RCC 7860 (cell line): ENCODE results near the gene ZNF503.
"Not testable (repeated sequence)": the region's sequence is repeated elsewhere in the genome, so short reads cannot be mapped to it uniquely, and the experiment has no call there.

Source experiments
- DNase-seq: peaks from one replicate; pipeline ENCODE4 v3.0.0-alpha.2; 2015; ENCODE audit warnings: low spot score
- FAIRE-seq: peaks from 2 replicates; lab custom pipeline; 2012; peaks lifted over from hg19 to GRCh38; lab: Jason Lieb, UNC

ZNF503 gene

DNA sequence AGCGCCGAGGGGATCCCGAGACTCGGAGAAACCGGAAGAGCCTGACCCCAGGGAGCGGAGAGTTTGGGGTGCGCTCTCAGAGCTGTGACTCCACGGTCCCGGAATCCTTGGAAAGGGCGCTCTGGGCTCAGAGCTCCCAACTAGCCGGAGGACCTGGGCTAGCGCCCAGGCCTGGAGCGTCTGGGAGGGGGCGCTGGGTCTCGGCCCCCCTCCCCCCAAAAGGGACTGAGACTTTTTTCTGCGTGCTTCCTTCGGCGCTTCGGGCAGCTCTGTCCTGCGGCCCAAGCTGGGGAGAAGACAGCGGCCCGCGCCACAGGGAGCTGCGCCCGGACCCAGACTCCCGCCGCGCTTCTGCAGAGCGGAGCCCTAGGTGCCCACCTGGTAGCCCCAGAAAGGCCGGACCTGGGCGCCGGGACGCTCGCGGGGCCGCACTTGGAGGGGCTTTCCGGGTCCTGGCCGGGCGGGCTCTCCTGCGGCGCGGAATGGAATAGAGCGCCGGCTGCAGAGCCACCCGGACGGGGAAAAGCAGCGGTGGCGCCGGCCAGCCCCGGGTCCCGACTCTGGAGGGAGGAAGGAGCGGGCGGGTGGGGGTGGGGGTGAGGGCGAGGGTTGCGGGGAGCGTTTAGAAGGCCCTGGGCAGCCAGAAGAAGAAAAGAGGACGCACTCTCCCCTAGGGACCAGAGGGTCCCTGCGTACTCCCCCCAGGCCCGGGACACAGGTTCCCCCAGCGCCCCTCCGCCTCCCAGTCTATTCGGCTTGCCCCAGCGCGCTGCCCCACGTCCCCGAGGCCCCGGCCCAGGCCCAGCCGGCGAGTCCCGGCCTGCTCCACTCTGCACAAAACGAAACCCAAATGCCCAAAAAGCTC lies 4.7 kb downstream of the ZNF503 start:
- no peak for DNase-seq
- no peak for FAIRE-seq

DNA sequence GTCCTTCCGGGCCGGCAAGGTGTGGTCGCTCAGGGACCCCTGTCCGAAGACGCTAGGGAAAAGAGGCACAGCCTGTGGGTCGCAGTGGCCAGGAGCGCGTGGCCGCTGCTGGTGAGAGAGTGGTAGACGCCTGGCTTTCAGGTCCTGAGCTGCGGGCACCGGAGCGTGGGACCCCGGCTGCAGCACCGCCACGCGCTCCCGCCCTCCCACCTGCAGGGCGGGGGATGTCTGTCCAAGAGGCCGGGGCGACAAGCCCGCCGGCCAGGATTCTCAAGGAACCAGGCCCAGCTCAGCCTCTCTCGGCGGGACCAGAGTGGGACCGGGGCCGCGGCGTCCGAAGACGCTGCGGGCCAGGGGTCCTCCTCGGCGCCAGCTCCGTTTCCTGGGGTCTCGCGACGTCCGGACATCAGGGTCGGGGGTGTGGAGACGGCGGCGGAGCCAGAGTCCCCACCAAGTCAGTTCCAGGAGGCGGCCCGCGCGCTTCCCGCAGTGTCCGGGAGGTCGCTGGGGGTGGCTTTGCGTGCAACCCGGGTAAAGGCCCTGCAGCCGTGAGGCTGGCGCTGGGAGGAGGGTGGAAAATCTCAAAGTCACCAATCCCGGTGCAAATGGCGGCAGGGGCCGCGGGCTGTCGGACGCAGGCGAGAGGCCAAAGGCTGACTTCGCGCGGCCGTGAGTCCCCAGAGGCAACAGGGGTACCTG lies 5.5 kb downstream of the ZNF503 start:
- DNase-seq: no peak

DNA sequence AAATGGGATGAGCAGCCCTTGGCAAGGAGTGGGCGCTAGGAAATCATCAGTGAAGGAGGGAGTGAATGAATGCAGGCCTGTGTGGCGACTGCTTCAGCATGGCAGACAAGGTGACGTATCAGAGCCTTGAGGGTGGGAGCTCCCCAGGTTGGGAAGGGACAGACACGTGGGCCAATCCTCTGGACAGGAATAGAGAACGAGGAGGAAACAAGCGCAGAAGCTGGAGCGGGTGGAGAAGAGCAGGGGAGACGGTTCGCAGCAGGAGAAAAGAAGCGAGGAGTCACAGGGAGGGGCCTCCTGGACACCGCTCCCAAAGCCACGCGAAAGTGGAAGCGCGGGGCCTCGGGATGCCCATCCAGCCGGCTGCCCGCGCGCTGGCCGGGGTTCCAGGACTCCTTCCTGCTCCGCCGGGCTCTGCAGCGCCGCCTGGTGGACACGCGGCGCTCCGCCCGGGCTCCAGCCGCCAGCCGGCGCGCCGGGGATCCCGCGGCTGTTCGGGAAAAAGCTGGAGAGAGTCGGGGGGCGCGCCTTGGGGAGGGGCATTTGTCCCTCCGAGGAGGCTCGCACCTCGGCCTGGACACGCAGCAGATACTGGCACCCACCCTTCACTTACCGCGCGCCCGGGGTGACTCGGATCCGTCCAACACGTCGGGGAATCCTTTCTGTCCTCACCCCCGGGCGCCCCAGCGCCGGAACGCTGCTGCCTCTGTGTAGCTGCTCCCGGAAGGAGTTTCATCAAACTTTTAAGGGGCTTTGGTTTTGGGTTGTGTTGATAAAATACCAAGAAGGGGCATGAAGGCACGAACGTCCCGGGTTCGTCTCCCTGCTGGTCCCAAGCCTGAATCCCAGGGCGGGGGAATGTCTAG lies 6.3 kb downstream of the ZNF503 start:
- DNase-seq: no peak
- no peak for FAIRE-seq

More for the DNA sequence above, 5.5 kb downstream of the ZNF503 start:
- FAIRE-seq: no peak

DNA sequence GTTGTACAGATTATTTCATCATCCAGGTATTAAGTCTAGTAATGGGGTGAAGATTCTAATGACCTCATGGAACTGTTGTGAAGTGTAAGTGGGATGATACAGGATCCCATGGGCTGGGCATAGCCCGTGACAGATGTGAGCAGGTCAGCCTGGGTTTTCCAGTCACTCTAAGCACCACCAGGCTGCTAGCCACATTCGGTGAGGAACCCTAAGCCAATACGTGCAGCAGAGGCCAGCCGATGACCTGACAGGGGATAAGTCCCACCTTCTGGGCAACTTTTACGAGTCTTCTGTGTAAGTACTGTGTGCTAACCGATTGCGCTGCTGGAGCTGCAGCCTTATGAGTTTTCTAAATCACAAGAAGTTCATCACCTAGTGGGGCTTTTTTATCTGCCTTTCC lies 7.3 kb downstream of the ZNF503 start:
- no peak for FAIRE-seq
- no peak for DNase-seq

DNA sequence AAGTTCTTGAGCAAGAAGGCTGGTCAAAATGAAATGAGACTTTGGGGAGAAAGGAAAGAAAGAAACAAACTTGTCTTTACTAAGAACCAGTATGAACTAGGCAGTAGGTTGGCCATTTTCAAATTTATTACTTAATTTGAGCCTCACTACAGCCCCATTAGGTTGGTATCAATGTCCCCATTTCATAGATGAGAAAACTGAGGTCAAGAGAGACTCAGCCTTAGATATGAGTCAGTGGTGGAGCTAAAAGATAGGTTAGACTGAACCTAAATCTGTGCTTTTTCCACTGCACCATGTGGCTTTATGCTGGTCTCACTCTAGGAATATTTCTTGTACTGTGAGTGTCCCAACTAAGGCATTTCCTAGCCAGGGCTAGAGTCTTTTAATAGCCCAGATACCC lies 8.8 kb downstream of the ZNF503 start:
- FAIRE-seq (no peak), DNase-seq (no peak)

DNA sequence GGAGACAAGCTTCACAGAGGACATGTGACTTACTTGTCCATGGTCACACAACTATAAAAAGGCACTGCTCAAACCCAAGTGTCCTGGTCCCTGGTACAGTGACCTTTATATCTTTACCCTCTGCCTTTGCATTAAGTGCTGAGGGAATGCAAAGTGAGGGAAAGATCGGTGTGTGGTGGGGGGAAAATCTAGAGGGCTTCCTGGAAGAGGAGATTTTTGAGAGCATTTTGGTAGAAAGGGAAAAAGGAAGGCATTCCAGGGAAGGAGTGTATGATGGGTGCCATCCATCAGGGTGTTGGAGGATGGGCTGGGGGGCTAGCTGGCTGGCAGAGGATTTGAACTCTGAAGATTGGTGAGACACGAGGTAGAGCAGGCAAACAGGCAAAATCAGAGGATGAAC lies 9.3 kb downstream of the ZNF503 start:
- DNase-seq (no peak), FAIRE-seq (no peak)

DNA sequence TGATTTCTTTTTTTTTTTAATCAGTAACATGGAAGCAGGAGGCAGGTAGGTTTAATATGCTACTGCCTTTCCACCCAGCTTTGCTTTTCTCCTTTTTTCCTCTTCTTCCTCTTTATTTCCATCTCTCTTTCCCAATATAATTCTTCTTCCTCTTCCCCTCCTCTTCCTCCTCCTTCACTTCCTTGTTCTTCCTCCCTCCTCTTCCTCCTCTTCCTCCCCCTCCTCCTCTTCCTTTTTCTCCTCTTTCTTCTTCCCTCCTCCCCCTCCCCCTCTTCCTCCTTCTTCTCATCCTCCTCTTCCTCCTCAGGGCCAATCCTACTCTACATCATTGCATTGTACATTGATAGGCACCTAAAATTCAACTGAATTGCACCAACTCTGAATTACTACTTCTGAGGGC lies 11.4 kb downstream of the ZNF503 start:
- DNase-seq (no peak), FAIRE-seq (no peak)

DNA sequence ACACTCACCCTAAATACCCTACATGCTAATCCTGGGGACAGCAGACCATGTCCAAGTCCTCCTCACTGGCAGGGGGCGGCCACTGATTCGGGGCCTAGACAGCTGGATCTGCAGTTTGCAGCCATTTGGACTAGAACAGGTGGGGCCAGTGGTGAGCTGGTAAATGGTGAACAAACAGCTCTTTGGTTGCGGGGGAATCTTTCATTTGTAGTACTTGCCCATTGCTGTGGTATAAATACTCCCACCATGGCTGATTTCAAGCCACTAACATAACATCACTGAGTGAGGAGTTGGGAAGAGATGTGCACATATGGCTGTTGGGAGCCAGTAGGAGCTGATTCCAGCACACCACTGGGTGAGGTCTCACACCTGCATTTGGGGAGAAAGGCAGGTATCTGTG lies 13.5 kb downstream of the ZNF503 start:
- no peak for DNase-seq
- FAIRE-seq: no peak

DNA sequence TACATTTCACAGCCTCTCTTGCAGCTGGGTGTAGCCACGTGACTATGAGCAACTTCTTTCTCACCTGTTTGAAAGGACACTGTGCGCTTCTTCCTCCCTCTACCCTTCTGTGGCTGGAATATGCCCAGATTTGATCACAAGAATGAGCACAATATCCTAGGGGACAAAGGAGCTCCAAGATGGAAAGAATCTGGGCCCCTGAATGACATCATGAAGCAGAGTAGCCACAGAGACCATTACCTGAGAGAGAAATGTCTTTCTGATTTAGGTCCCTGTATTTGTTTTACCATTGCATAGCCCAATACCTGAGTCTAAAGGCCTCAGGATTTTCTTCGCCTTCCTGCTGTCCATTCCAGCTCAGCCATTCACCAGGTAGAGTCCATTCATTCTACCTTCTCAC lies 15.4 kb downstream of the ZNF503 start:
- DNase-seq (no peak), FAIRE-seq (no peak)

DNA sequence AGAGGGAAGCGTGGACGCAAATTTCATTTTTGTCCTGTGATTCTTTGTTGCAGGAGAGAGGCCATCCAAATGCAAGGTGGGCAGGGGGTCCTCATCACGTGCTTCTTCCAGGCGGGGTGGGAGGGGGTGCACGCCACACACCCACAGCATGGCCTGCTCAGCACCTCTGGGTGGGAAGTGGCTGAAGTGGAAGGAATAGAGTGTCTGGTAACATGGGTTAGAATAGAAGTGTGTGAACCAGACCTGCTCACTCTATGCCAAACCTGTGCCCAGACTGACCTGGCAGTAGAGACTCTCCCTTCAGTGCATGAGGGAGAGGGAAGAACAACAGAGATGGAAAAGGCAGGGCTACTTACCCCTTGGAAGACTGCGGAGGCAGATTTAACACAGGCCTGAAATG lies 21.7 kb downstream of the ZNF503 start:
- DNase-seq: no peak
- FAIRE-seq: no peak

DNA sequence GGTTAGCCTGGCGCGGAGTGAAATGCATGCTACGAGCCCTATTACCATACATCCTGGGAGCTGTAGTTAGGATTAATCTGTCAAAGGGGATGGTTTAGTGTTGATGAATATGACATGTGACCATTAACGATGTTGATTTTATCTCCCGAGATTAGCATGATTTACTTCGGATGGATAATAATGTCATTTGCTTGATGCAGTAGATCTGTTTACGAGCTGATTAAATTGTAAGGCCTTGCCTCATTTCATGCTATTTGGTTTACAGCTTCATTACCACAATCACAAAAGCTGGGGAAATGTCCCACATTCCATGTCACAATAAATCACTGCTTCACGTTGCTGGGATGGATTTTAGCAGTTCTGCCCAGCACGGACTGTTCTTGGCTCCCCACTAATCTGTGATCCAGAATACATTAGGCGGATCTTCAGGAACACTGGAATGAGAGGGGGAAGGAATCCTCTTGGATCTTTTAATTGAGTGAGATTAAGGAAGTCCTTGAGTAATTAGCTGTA lies 22.3 kb downstream of the ZNF503 start:
- FAIRE-seq: no peak
- DNase-seq: no peak

DNA sequence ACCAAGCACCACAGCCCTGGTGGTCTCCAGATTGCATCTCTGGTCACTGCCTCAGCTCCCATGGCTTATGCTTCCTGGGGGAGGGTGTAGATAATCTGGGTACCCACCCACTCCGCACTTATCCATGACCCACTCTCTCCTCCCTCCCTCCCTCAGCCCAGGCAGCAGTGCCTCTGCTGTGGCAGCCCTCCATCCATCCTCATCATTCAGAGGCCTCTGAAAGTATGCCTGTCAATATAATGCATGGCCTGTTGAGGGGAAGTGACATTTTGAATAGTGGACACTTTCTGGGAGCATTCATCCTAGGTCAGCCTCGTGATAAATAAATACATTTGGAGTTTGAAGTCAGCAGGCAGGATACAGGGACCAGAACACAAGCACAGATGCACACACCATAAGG lies 23.2 kb downstream of the ZNF503 start:
- FAIRE-seq: no peak

DNA sequence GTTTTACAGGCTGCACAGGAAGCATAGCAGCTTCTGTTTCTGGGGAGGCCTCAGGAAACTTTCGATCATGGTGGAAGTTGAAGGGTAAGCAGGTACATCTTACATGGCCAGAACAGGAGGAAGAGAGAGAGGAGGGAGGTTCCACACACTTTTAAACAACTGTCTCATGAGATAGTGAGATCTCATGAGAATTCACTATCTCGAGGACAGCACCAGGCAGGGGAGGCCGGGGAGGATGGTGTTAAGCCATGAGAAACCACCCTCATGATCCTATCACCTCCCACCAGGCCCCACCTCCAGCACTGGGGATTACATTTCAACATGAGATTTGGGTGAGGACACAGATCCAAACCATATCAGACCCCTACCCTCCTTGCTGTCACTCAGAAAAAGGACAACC lies 23.7 kb downstream of the ZNF503 start:
- DNase-seq (no peak), FAIRE-seq (no peak)

More for the DNA sequence above, 23.2 kb downstream of the ZNF503 start:
- no peak for DNase-seq

DNA sequence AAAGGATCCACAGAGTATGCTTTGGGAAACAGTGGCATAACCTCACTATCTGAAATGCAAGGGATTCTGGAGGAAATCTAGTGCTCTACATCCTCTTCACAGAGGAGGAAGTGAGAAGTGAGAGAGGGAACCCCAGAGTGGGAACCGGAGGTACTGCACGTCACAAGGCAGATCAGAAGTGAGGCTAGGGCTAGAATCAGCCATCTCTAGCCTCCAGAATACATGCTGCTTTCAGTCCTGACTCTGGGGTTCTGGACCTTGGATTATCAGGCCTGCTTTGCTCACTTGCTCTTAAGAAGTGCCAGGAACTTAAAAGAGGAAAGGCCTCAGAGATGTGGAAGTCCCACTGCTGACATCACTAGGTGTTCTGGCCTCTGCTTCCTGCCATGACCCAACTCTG lies 25.7 kb downstream of the ZNF503 start:
- FAIRE-seq: no peak
- no peak for DNase-seq

DNA sequence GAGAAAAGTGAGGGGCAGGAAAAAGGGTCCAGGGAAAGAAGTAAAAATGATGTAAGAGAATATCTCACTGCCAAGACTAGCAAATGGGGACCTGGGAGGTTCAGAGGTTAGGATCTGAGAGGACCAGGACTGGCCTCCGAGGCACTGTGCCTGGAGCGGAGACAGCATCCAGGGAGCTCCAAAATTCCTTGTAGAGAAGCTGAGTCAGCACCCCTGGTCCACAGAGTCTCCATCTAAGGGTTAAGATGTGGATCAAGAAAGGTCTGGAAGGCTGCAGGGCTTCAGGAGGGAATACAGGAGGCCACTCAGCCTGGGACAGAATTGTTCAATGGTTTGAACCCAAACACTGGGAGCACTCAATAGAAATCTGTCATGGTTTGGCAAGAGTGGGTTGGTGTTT lies 30.6 kb downstream of the ZNF503 start:
- DNase-seq (no peak), FAIRE-seq (no peak)

DNA sequence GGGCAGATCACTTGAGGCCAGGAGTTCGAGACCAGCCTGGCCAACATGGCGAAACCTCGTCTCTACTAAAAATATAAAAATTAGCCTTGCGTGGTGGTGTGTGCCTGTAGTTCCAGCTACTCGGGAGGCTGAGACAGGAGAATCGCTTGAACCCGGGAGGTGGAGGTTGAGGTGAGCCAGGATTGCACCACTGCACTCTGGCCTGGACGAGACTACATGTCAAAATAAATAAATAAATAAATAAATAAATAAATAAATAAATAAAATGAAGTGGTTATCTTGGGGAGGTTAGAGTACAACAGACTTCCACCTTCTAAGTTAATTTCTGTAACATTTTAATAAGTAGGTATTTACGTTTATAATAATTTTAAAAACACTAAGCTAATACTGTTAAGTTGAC lies 31.7 kb downstream of the ZNF503 start:
- DNase-seq, FAIRE-seq: not testable (repeated sequence)

DNA sequence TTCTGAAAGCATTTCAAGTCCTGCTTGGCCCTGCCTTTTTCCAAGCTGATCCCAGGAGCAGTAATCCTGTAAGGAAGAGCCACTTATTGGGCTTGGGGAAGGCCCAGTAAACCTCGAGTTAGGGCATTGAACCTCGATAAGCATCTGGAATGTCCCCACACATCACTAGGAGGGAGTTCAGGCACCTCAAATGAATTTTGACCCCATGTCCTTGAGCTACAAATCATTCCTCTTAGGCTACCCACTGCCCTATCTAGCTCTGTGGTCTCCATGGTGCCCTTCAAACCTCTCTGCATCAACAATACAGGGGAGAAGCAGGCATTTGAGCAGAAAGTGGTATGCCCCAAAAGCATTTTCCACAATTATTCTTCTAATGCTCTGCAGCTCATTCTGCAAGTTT lies 33.7 kb downstream of the ZNF503 start:
- FAIRE-seq (no peak), DNase-seq (no peak)

DNA sequence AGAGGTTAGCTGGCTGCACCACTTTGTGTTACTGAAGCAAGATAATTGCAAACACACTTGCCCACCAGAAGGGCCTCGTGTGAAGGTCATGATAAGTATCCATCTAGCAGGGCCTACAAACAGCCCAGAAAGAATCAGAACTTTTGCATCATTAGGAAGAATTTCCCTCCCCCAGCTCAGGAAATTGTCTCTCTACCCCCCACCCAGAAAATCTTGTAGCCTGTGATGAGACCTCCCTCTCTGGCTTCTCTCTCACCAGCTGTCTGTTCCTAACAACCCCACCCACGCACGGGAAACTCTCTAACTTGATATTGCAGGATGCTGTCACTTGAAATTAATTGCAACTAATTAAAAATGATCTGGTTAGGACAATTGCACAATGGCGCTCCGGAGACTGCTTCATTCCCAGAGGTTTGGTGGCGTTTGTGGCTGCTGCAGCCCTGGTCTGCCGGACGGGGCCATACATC lies 34.5 kb downstream of the ZNF503 start:
- DNase-seq: no peak

DNA sequence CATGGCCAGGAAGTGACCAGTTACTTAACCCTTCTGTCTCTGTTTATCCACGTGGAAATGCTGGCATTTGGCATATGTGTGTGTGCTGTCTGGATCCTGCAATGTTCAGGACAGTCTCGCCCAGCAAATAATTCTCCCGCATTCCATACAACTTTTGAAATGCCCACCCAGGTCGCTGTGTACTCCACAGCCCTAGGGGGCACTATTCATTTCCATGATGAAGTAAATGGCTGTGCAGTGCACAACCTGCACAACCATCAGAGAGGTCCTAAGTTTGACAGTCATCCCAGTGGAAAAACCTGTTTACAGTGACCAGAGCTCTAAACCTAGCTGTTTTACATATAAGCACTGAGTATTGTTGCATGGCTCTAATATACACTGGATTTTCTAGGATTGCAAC lies 38.1 kb downstream of the ZNF503 start:
- DNase-seq: no peak
- FAIRE-seq: no peak

More for the DNA sequence above, 34.5 kb downstream of the ZNF503 start:
- FAIRE-seq: no peak

DNA sequence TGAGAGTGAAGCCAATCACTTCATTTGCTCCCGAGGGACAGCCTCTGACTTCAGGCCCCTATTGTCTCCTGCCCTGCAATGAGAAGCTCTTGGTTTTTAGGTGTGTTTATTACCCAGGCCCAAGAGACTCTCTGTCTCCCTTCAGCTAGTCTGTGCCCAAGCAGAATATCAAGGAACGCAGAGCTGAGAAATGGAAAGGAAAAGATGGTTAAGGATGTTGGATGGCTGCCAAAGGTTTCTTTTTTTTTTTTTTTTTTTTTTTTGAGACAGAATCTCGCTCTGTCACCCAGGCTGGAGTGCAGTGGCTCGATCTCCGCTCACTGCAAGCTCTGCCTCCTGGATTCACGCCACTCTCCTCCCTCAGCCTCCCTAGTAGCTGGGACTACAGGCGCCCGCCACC lies 41.7 kb downstream of the ZNF503 start:
- not testable (repeated sequence) for DNase-seq, FAIRE-seq

DNA sequence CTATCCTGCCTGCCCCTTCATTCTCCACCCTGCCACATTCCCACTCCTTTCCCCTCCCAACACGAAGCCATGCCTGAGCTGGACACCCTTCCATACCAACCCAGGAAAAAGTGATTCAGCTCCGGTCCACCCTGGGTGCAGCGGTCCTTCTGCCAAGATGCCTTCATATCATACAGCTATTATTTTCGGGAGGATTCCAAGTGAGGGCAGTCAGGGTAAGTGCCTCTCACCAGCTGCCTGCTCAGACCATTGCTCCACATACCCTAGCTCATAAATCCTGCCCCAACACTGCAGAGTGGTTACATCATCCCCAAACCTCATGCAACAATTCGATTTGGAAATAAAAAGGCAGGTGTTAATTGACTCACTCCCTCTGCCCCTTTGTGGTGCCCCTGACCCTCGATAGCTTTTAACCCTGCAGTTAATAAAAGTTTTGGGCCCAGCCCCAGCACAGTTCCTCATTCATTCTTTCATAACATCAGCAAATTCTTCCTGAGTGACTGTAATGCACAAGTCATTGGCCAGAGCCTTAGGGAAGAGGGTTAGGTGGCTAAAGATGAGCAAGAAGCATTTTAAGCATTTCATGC lies 42.6 kb downstream of the ZNF503 start:
- peak; percentile 84 for DNase-seq
- peak; percentile 90 for FAIRE-seq
